Stimulated activated effector memory CD8-positive, alpha-beta T cell treated with anti-CD3 and anti-CD28 coated beads, Interleukin-12 subunit alpha, Interleukin-12 subunit beta, amount 100 ng/mL, for 72 hours (primary cell): Measurements from ENCODE around the gene FAM20B.
A peak's percentile ranks its signal among the peaks of the same experiment; 100 is the strongest.
"Not testable (repeated sequence)": the region's sequence is repeated elsewhere in the genome, so short reads cannot be mapped to it uniquely, and the experiment has no call there.

Experiments
- ATAC-seq: fragments of 150-1000 bp; cut with Tn5 transposase; 2 replicates; pipeline ENCODE4 v1.10.0; 2021
- DNase-seq, 2 donors: peaks; one replicate each; pipeline ENCODE4 v3.0.0; 2021 to 2022; ENCODE audit warnings: low spot score in 2 of 2
- H3K27ac Mint-ChIP-seq: one replicate; pipeline ENCODE4 v1.8.0; 2022; ENCODE audit warnings: mild to moderate bottlenecking, mixed read lengths
- H3K36me3 Mint-ChIP-seq: one replicate; pipeline ENCODE4 v1.8.0; 2022; ENCODE audit warnings: mild to moderate bottlenecking, mixed read lengths
- H3K4me1 Mint-ChIP-seq: one replicate; pipeline ENCODE4 v1.8.0; 2022; ENCODE audit warnings: mixed read lengths
- H3K4me3 Mint-ChIP-seq: one replicate; pipeline ENCODE4 v1.8.0; 2022; ENCODE audit warnings: mild to moderate bottlenecking, mixed read lengths
- H3K9me3 Mint-ChIP-seq: one replicate; pipeline ENCODE4 v1.8.0; 2022; ENCODE audit warnings: mixed read lengths

FAM20B gene

GRCh38 chr1:179034720-179035119 is 9.0 kb downstream of the FAM20B start:
- Mint-ChIP-seq H3K36me3 (no peaks in the 10 kb centered on the region), H3K4me1 (peaks cover 65% of the 10 kb centered on the region), H3K27ac (peak overlapping the region; percentile 62), H3K9me3 (no peaks in the 10 kb centered on the region), H3K4me3 (peak overlapping the region; percentile 26)
- ATAC-seq (peak; percentile 88), DNase-seq (no peak)

GRCh38 chr1:179036844-179037465 is 11.3 kb downstream of the FAM20B start:
- H3K4me1 Mint-ChIP-seq = peaks cover 43% of the 10 kb centered on the region
- no peak overlapping the region for H3K4me3 Mint-ChIP-seq
- H3K27ac Mint-ChIP-seq = no peak overlapping the region
- peak; percentile 90 for ATAC-seq
- H3K9me3 Mint-ChIP-seq = no peaks in the 10 kb centered on the region
- no peaks in the 10 kb centered on the region for H3K36me3 Mint-ChIP-seq
- no peak for DNase-seq

- no peak for DNase-seq
- Mint-ChIP-seq H3K4me3 (no peak overlapping the region), H3K4me1 (peaks cover 42% of the 10 kb centered on the region), H3K9me3 (no peaks in the 10 kb centered on the region), H3K27ac (no peak overlapping the region), H3K36me3 (no peaks in the 10 kb centered on the region)
- ATAC-seq = no peak
Measured at GRCh38 chr1:179038528-179039281, 13.0 kb downstream of the FAM20B start.

GRCh38 chr1:179039502-179040174 is 13.9 kb downstream of the FAM20B start:
- H3K9me3 Mint-ChIP-seq, ATAC-seq, DNase-seq, H3K27ac Mint-ChIP-seq, H3K36me3 Mint-ChIP-seq, H3K4me3 Mint-ChIP-seq: not testable (repeated sequence)
- peaks cover 33% of the 10 kb centered on the region for H3K4me1 Mint-ChIP-seq

GRCh38 chr1:179040175-179040551 is 14.5 kb downstream of the FAM20B start:
- H3K4me1 Mint-ChIP-seq = peaks cover 28% of the 10 kb centered on the region
- DNase-seq, H3K36me3 Mint-ChIP-seq, H3K4me3 Mint-ChIP-seq, H3K27ac Mint-ChIP-seq, ATAC-seq, H3K9me3 Mint-ChIP-seq: not testable (repeated sequence)

GRCh38 chr1:179042087-179042486 is 16.4 kb downstream of the FAM20B start:
- Mint-ChIP-seq H3K36me3 (no peaks in the 10 kb centered on the region), H3K4me3 (no peak overlapping the region)
- ATAC-seq = no peak

GRCh38 chr1:179042700-179043099 is 17.0 kb downstream of the FAM20B start:
- no peaks in the 10 kb centered on the region for H3K9me3 Mint-ChIP-seq
- peaks cover 17% of the 10 kb centered on the region for H3K4me1 Mint-ChIP-seq
- DNase-seq (no peak), ATAC-seq (no peak)
- H3K4me3 Mint-ChIP-seq = no peak overlapping the region
- H3K36me3 Mint-ChIP-seq = no peaks in the 10 kb centered on the region
- H3K27ac Mint-ChIP-seq = no peak overlapping the region

More at GRCh38 chr1:179042087-179042486, 16.4 kb downstream of the FAM20B start:
- DNase-seq = no peak
- Mint-ChIP-seq H3K27ac (no peak overlapping the region), H3K4me1 (peaks cover 12% of the 10 kb centered on the region), H3K9me3 (no peaks in the 10 kb centered on the region)

GRCh38 chr1:179043266-179043665 is 17.6 kb downstream of the FAM20B start:
- Mint-ChIP-seq H3K27ac (no peak overlapping the region), H3K36me3 (no peaks in the 10 kb centered on the region)
- no peak for ATAC-seq

GRCh38 chr1:179043907-179044306 is 18.2 kb downstream of the FAM20B start:
- Mint-ChIP-seq H3K9me3 (no peaks in the 10 kb centered on the region), H3K4me3 (no peak overlapping the region), H3K27ac (no peak overlapping the region), H3K36me3 (no peaks in the 10 kb centered on the region), H3K4me1 (peaks cover 16% of the 10 kb centered on the region)
- ATAC-seq (no peak), DNase-seq (no peak)

More at GRCh38 chr1:179043266-179043665, 17.6 kb downstream of the FAM20B start:
- H3K9me3 Mint-ChIP-seq = no peaks in the 10 kb centered on the region
- H3K4me1 Mint-ChIP-seq = peaks cover 20% of the 10 kb centered on the region
- H3K4me3 Mint-ChIP-seq = no peak overlapping the region
- DNase-seq = no peak

- Mint-ChIP-seq H3K27ac (no peak overlapping the region), H3K4me1 (peaks cover 13% of the 10 kb centered on the region), H3K9me3 (no peaks in the 10 kb centered on the region), H3K4me3 (no peak overlapping the region), H3K36me3 (no peaks in the 10 kb centered on the region)
- ATAC-seq = no peak
- DNase-seq = no peak
Measured at GRCh38 chr1:179046808-179047635, 21.3 kb downstream of the FAM20B start.

- DNase-seq (no peak), ATAC-seq (no peak)
- H3K27ac Mint-ChIP-seq = no peak overlapping the region
- peaks cover 13% of the 10 kb centered on the region for H3K4me1 Mint-ChIP-seq
- H3K4me3 Mint-ChIP-seq = no peak overlapping the region
- H3K36me3 Mint-ChIP-seq = no peaks in the 10 kb centered on the region
- no peaks in the 10 kb centered on the region for H3K9me3 Mint-ChIP-seq
Measured at GRCh38 chr1:179047636-179047997, 21.9 kb downstream of the FAM20B start.

GRCh38 chr1:179048339-179049124 is 22.8 kb downstream of the FAM20B start:
- no peaks in the 10 kb centered on the region for H3K36me3 Mint-ChIP-seq
- ATAC-seq (no peak), DNase-seq (no peak)
- H3K9me3 Mint-ChIP-seq = no peaks in the 10 kb centered on the region
- H3K4me3 Mint-ChIP-seq = no peak overlapping the region
- peak overlapping the region; percentile 38 for H3K27ac Mint-ChIP-seq
- H3K4me1 Mint-ChIP-seq = peaks cover 13% of the 10 kb centered on the region

- Mint-ChIP-seq H3K27ac (no peak overlapping the region), H3K4me3 (no peak overlapping the region), H3K4me1 (peaks cover 5% of the 10 kb centered on the region), H3K9me3 (no peaks in the 10 kb centered on the region), H3K36me3 (peaks cover 13% of the 10 kb centered on the region)
- no peak for DNase-seq
- ATAC-seq = no peak
Measured at GRCh38 chr1:179052776-179053175, 27.1 kb downstream of the FAM20B start.

- Mint-ChIP-seq H3K27ac (no peak overlapping the region), H3K9me3 (no peaks in the 10 kb centered on the region), H3K4me3 (no peak overlapping the region), H3K36me3 (peaks cover 13% of the 10 kb centered on the region), H3K4me1 (peaks cover under 1% of the 10 kb centered on the region)
- no peak for ATAC-seq
- no peak for DNase-seq
Measured at GRCh38 chr1:179053486-179053885, 27.8 kb downstream of the FAM20B start.
